Mucosa of descending colon (tissue), 3 donors: ENCODE measurements around the gene ADRA2B. TPM values are rescaled to one million over a fixed set of nuclear protein-coding genes. Genes with fewer than 3 reads are reported as not detected.

ENCODE experiments used
- ATAC-seq: fragments of 200-7000 bp; cut with Tn5 transposase; one replicate; pipeline ENCODE4 v1.9.1; 2020; ENCODE audit warnings: mild to moderate bottlenecking, moderate library complexity
- DNase-seq, 3 donors: peaks; one replicate each; pipeline ENCODE4 v3.0.0-alpha.2; 2020
- H3K36me3 ChIP-seq: fragments of 200-600 bp; one replicate; pipeline ENCODE4 v1.8.0; 2021; ENCODE audit warnings: low read depth, mild to moderate bottlenecking
- H3K4me1 ChIP-seq: fragments of 200-600 bp; one replicate; pipeline ENCODE4 v1.8.0; 2021; ENCODE audit warnings: low read depth, mild to moderate bottlenecking
- H3K4me3 ChIP-seq: fragments of 200-600 bp; one replicate; pipeline ENCODE4 v1.8.0; 2021; ENCODE audit warnings: mild to moderate bottlenecking
- H3K9me3 ChIP-seq: fragments of 200-600 bp; one replicate; pipeline ENCODE4 v1.8.0; 2021; ENCODE audit warnings: mild to moderate bottlenecking
- intact Hi-C, 2 donors: fragments of 100-400 bp; cut with DNase I in 1 of 2; cut with micrococcal nuclease in 1 of 2; formaldehyde crosslinking; loops; one replicate each; pipeline versions ENCODE4 v1.11.0 to v1.11.1; 2022; cut with DNase I, micrococcal nuclease
- total RNA-seq, 3 donors: library from RNA; stranded (reverse); fragmentation: NEBNext Ultra II Directional in 2 of 3; extraction: Animal tissue kit (Norgen Biotek cat#: 25700) in 2 of 3; gene quantifications; one replicate each; pipeline versions ENCODE4 v1.2.1 to v1.2.4, GENCODE V29; 2021 to 2023
- TF ChIP-seq, protein P1 (sequence below): fragments of 200-600 bp; IDR thresholded peaks from one replicate; pipeline ENCODE4 v1.8.0; 2022; ENCODE audit warnings: antibody characterized with exemption, mild to moderate bottlenecking
- donor health status: DM: no; HTN: no; CAD: no; lungs with moderate emphysema.
- donor health status: DM: no; HTN: no; CAD: no.
- donor health status: DM: no; HTN: yes; CAD: no.

ADRA2B gene
- total RNA-seq, 3 donors from 2014 or later = 0.17 to 0.73 (median 0.36) TPM

DNA sequence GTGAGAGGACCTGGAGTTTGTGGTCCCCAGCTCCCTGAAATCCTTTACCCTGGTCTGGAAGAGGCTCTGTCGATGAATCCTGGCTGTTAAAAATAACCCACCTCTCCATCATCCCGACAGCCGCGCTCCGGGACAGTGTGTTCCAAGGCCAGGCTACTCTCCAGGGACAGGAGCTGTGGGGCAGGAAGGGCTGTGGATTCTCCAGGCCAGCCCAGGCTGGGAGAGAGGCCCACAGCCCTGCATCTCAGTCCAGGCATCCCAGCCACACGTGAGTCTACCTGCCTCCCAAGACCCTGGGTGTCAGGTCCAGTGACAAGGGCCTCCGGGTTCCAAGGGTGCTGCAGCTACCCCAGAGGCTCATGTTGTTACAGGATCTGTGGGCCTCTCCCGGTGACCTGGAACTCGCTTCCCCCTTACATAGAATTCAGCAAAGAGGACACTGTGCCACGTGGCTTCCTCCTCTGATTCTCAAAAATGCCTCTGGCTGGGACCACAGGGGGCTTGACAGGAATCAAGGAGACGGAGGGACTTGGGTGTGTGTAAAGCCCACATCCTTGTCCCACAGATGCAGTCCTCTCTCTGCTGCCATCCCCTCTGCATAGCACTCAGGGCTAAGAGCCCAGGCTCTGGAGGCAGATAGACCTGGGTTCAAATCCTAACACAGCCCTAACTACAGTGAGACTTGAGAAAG, 17.3 kb downstream of the ADRA2B start:
- TF ChIP-seq, protein P1, sequence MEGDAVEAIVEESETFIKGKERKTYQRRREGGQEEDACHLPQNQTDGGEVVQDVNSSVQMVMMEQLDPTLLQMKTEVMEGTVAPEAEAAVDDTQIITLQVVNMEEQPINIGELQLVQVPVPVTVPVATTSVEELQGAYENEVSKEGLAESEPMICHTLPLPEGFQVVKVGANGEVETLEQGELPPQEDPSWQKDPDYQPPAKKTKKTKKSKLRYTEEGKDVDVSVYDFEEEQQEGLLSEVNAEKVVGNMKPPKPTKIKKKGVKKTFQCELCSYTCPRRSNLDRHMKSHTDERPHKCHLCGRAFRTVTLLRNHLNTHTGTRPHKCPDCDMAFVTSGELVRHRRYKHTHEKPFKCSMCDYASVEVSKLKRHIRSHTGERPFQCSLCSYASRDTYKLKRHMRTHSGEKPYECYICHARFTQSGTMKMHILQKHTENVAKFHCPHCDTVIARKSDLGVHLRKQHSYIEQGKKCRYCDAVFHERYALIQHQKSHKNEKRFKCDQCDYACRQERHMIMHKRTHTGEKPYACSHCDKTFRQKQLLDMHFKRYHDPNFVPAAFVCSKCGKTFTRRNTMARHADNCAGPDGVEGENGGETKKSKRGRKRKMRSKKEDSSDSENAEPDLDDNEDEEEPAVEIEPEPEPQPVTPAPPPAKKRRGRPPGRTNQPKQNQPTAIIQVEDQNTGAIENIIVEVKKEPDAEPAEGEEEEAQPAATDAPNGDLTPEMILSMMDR = no peak
- peak in 1 of 3 donors; percentile 10 for DNase-seq
- H3K4me3 ChIP-seq = no peak overlapping the region
- peak; percentile 11 for ATAC-seq
- intact Hi-C loops = no loop called here
- H3K4me1 ChIP-seq = no peaks in the 10 kb centered on the region
- no peaks in the 10 kb centered on the region for H3K36me3 ChIP-seq
- no peaks in the 10 kb centered on the region for H3K9me3 ChIP-seq

DNA sequence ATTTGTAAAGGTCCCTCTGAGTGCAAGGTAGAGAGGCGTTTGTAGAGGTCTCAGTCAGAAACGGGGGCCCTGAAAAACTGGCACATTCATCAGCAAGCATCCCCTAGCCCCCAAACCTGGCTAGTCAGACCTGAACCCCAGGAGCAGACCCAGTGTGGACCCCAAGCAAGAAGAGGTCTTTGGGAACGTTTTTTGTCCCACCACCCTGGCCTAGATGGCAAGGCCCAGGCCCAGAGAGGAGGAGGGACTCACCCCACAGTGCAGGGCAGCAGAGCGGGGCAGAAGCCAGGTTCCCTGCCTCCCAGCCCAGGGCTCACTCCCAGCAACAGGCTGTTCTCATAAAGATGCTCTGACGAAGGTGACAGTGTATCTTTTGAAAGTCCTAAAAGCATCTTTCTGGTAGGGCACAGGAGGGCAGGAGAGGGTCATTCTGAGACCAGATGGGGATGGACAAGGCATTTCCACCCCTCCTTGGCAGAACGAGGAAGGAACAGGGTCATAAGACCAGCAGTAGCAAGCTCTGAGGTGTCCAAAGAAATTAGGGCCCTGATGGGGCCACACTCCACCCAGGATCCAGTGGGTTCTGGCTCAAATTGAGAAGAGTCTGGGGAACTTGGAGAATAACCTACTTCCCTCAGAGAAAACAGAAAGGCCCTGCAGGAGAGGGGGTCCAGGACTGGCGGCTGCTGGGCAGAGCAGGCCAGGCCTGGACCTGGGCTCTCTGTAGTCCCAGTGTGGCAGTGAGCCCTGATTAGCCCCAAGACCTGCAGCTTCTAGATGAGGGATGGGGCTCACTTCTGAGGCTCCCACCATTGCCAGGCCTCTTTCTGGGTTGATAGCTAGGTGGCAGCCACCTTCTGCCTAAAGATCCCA, 18.2 kb downstream of the ADRA2B start:
- Histone ChIP-seq H3K4me3 (no peak overlapping the region), H3K9me3 (no peaks in the 10 kb centered on the region), H3K4me1 (no peaks in the 10 kb centered on the region), H3K36me3 (no peaks in the 10 kb centered on the region)
- ATAC-seq (no peak), DNase-seq (no peak)
- intact Hi-C loops = no loop called here
- TF ChIP-seq, protein P1 = no peak

DNA sequence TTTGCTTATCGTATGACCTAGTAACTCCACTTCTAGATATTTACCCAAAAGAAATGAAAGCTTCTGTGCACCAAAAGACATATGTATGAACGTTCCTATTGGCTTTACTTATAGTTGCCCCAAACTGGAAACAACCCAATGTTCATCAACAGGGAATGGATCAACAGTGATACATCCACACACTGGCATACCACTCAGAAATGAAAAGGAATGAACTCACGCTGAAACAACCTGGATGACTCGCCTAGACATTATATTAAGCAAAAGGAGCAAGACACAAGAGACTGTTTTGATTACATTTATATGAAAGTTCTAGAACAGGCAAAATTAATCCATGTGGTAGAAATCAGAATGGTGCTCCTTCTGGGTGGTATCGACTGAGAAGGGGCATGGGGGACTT, 18.9 kb downstream of the ADRA2B start:
- TF ChIP-seq, protein P1 = no peak
- Histone ChIP-seq H3K4me1 (no peaks in the 10 kb centered on the region), H3K36me3 (no peaks in the 10 kb centered on the region), H3K4me3 (no peak overlapping the region), H3K9me3 (no peaks in the 10 kb centered on the region)
- intact Hi-C loops = no loop called here
- DNase-seq (no peak), ATAC-seq (no peak)

DNA sequence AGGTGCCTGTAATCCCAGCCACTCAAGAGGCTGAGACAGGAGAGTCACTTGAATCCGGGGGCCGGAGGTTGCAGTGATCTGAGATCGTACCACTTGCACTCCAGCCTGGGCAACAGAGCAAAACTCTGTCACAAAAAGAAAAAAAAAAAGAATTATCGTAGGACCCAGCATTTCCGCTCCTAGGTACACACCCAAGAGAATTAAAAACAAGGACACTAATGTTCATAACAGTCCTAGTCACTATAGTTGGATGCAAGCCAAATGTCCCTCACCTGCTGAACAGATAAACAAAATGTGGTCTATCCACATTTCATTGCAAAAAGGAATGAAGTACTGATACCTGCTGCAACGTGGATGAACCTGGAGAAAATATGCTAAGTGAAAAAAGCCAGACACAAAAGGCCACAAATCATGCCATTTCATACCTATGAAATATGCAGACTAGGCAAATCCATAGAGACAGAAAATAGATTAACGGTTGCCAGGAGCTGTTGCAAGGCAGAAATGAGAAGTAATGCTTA, 21.2 kb downstream of the ADRA2B start:
- Histone ChIP-seq H3K9me3 (no peaks in the 10 kb centered on the region), H3K4me3 (no peak overlapping the region), H3K4me1 (peaks cover 11% of the 10 kb centered on the region), H3K36me3 (no peaks in the 10 kb centered on the region)
- DNase-seq (peak in 1 of 3 donors; percentile 1), ATAC-seq (no peak)
- TF ChIP-seq, protein P1 = no peak
- intact Hi-C loops = no loop called here

DNA sequence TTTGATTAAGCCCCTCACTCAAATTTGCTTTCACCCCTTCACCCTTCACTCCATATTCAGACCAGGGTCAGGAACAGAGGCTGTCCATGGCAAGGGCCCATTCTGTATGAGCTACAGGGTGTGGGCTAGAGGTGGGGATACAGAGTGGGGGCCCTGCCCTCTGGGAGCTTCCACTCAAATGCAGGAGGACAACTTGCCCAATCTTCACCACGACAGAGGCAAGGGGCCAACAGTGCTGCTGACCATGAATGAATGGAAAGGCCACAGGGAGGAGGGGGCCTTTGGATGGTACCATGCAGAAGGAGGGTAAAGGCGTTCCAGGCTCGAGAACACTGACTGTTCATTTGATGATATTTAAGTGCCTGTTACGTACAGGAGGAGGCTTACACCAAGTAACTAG, 22.8 kb downstream of the ADRA2B start:
- peaks cover 11% of the 10 kb centered on the region for H3K4me1 ChIP-seq
- H3K36me3 ChIP-seq = no peaks in the 10 kb centered on the region
- DNase-seq = peak in 1 of 3 donors; percentile 8
- no peak overlapping the region for H3K4me3 ChIP-seq
- TF ChIP-seq, protein P1 = no peak
- no peaks in the 10 kb centered on the region for H3K9me3 ChIP-seq
- intact Hi-C loops = no loop called here
- ATAC-seq = no peak
